HG03442 (cell line): ENCODE results near the gene CHIT1.

Source experiments
- ATAC-seq: cut with Tn5 transposase; IDR thresholded peaks from one replicate; pipeline ENCODE4 v1.9.1; 2021; ENCODE audit warnings: mild to moderate bottlenecking, moderate library complexity; ENCODE audit not compliant: unreplicated experiment

CHIT1 gene

DNA sequence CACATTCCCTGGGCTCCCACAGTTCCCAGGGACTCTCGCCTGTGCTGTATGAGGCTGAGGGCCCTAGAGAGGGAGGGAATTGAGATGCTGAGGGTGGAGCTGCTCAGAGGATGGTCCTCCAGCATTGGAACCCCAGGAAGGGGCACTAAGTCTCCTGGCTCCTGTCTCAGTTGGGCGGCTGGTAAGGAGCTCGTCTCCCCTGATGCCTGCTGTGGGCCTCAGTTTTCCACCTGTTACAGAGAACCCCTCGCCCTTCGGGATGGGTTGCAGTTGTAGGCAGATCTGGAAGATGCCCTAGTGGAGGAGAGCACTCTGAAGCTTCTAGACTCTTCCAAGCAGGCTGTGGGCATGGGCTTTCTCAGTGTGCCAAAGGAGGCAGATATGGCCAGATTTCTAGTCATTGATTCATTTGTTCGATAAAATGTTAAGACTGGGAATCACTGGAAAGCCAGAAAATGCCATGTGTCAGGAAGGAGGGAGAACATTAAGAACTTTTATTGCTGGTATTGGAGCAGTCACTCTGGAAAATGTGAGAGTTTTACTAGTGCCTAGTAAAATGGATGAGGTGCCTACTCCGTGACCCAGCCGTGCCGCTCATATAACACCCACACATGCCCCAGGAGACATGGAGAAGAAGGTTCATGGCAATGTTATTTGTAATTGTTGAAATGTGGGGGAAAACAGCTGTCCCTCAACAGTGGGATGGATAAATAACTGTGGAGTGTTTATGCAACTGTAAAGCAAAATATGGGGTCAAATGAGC is 53.0 kb downstream of the CHIT1 start:
- no peak for ATAC-seq

DNA sequence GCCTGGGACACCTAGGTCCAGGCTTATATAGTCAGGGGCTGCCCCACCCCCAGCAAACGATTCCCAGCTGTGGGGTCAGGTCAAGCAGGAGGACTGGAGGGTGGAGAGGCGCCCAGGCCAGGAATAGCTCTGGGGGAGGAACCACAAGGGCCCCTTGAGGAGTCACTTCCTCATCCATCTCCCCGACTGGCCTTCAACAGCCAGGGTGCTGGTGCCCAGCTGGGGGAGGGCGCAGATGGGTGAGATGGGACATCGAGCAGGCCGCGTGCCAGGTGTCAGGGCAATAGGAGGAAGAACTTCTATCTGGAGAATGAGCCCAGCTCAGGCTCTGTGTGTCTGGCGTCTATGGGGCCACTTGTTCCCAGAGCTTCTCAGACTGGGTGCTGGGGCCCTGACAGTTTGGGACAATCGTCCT is 53.6 kb downstream of the CHIT1 start:
- no peak for ATAC-seq

DNA sequence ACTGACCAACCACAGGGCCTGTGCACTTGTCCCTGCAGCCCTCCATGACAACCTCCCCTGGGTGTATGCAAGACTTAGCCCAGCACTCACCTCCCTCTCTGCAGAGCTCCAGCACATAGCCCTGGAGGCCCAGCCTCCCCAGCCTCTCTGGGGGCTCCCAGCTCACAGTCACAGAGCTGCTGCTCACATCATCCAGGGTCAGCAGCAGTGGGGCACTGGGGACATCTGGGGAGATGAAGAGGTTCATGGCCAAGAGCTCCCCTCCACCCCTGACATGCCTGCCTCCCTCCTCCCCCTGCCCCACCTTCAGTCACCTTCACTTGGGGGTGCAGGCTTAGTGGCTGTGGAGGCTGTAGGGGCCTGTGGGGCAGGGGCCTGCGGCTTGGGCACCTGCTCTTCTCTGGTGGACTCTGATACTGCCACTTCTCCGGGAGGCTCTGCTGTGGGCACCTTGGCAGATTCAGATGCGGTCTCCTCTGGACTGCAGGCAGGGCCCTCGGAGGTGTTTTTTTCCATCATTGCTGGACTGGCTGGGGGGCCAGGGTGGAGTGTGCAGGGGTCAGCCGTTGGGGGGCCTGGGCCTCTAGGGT is 54.1 kb downstream of the CHIT1 start, which contains the start of gene MYBPH:
Gene MYBPH, minus strand, starts transcription at position 590 of the 590 bp plus-strand sequence. Its CDS starts 71 bp downstream, at position 519.
- ATAC-seq: no peak

DNA sequence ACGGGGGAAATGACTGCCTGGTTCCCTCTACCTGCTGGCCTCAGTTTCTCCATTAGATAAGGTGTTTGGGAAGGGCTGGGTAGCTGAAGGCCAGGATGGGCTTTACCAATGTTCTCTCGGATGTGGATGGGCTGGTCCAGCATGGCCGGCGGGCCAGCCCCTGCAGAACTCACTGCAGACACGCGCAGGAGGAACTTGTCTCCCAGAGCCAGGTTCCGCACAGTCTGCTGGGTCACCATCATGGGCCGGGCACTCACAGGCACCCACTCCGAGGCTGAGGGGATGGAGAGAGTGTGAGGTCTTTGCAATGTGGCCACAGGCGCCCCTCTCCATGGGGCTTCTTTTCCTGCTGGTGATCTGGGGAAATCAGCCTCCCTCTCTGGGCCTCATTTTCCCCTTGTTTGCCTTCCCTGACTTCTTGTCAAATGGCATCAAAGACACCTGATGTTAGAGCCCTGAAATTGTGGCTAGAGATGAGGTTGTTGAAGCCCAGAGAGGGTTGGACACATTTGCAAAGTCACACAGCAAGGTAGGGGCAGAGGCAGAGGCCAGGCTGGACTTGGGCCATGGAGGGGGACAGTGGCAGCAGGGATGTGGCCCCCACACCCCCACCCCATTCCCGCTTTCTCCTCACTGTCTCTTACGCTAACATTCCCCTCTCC is 55.0 kb downstream of the CHIT1 start:
- no peak for ATAC-seq

DNA sequence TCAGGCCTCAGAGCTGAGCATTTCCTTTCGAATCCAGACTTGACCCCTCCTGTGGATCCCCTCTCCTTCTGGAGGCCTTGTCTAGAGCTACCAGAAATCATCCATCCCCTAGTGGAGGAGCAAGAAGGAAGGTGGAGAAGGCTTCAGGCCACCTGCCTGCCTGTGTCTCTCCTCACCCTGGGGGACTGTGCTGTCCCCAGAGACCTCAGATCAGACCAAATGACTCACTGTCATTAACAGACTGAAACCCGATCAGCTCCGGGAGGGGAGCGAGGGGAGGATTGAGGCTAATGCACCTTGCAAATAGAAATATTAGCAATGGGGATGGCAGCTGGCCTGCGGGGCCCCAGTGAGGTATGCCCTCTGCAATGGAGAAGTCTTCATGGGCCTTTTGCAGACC is 55.9 kb downstream of the CHIT1 start:
- ATAC-seq: peak; percentile 83

DNA sequence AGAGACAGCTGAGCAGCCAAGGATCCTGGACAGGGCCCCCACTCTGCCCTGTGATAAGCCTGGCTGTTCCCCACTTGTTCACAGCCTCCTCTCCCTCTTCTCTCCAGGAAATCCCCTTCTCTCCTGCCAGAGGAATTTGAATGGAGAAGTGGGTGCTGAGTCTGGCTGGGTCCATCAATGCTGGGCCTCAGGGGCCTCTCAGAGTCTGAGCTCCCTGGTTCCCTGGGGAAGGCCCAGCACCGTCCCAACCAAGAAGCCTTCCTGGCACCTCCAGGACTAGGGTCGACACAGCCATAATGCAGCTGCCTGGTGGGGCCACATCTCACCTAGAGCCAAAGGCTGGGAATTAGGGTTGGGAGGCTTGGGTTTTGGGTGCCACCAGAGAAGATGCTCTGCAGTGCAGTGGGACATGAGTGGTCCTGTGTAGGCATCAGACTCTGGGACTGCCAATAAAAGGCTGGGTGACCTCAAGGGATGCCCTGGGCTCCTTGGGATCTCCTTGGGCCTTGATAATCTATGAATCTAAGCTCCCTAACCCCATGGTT is 56.4 kb downstream of the CHIT1 start:
- no peak for ATAC-seq

DNA sequence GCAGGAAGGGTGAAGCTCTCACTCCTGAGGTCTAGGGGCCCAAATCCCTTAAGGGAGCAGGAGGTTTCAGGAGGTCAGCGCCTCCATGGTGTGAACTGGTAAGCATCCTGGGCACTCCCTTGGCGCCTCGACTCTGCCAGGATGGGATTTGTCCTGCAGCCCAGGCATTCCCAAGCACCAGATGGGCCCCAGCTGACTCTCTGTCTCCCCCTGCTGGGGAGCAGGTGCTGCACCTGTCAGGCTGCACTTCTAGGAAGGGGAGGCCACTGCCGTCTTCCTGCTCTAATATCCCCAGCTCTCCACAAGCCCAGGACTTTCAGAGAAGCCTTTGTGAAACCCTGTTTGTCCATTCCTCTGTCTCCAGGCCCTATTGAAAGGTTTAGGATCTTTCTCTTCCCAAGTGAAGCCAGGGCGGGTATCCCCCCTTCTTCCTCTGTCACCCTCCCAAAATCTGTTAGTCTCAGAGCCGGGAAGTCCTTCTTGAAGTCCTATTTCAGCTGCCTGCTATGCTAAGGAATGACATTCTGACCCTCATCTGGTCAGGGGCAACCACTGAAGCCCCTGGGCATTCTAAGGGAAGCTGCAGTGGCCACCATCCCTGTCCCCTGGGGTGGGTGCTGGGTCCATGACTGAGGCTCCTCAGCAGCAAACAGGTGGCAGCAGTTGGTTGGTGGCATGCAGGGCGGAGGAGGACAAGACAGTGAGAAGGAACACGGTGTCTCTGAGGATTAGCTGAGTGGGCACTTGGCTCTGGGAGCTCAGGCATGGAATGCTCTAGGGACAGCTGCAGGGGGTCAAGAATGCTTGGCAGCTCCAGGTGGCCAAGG is 57.1 kb downstream of the CHIT1 start:
- ATAC-seq: no peak

DNA sequence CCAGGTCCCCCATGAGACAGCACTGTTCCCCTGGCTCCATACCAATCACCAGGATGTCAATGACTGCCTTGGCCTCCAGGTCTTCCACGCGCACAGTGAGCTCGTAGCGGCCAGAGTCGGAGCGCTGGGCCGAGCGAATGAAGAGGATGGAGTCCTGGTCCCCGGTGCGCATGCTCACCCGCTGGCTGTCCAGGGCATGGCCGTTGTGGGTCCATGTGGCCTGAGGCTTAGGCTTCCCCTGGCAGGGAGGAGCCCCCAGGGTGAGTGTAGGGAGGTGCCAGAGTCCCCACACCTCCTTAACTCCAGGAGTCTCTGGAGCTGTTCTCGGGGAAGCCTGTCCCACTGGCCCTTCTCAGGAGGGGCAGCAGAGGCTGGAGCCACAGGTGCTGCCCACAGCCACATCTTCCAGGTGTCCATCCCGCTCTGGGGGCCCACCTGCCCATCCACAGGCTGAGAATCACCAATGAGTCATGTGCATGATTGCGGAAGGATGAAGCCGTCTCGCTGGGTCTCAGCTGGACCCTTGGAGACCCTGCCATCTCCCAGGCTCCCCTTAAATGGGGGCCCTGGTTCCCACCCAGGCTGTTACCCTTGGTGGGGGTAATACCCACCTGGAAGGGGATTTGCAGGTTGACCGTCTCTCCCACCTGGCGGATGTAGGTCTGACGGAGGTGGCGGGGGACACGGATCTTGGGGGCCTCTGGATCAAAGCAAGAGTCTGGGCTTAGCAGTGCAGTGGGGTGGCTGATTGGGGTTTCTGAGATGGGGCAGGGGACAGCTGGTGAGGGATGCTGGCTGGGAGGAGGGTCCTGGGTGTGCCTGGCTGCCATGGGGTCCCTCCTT is 57.9 kb downstream of the CHIT1 start:
- no peak for ATAC-seq

DNA sequence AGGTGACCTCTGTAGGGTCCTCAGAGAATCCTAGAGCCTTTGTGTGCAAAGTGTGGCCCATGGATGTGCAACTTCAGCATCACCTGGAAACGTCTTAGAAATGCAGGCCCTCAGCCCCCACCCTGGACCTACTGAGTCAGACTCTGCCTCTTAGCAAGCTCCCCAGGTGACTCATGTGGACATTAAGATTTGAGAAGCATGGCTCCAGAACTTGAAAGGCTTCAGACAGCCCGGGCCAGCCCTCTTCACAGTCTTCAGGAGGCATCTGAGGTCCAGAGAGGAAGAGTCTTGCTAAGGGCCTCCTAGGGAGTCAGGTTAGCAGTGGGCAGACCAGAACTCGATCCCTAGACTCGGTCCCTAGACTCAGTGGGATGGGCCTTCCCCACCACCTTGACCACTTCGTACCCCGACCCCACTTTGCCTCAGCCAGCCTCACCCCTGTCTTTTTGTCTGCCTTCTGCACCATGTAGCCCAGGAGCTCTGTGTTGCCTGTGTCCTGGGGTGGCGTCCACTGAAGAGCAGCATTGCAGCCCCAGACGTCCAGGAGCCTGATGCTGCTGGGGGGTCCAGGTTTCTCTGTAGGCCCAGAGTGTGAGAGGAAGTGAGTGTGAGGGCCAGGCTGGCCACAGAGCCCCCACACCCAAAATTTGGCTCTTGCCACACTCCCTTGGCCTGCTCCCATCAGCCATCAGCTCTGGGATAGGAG is 58.7 kb downstream of the CHIT1 start:
- ATAC-seq: no peak

DNA sequence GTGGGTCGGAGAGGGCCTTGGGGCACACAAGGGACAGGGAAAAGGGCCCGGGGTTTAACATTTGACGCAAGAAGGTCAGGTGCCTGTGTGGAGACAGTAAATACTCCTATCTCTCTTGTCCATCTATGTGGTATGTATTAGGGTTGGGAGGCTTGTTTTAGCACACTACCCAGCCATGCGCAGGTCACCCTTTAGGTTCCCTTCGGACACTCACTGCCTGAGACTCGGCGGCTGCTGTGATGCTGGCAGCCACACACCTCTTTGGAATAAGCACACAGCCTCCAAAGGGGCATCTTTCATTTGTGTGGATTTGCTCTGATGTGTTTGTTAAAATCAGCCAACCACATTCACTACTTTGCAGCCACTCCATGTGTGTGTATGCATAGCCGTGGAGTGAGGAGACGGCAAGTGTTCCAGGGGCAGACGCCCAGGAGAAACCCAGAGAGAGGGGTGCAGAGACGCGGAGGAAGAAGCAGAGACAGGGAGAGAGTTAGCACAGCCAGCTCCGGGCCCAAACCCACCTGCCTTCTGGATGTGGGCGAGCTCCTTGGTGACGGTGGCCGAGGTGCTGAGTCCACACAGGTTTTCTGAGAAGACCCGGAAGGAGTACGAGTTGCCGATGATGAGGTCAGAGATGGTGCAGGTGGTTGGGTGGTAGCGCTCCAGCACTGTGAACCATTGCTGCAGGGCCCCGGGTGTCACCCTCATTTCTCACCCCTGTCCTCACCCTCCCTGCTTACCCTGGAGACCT is 59.5 kb downstream of the CHIT1 start:
- ATAC-seq: no peak

DNA sequence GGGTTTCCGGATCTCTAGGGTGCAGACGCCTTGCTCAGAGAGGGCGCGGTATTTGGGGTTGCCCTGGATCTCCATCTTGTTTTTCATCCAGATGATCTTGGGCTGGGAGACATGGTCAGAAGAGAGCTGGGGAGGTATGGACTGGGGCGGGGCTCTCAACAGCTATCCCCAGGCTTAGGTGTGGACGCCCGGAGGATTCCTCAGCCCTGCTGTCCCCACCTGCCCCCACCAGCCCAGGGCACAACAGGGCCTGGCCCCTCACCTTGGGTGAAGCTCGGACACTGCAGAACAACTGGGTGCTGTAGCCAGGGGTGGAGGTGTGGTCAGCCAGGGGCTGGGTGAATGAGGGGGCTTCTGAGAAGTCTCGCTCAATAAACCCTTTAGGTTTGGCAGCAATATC is 60.5 kb downstream of the CHIT1 start:
- ATAC-seq: no peak

DNA sequence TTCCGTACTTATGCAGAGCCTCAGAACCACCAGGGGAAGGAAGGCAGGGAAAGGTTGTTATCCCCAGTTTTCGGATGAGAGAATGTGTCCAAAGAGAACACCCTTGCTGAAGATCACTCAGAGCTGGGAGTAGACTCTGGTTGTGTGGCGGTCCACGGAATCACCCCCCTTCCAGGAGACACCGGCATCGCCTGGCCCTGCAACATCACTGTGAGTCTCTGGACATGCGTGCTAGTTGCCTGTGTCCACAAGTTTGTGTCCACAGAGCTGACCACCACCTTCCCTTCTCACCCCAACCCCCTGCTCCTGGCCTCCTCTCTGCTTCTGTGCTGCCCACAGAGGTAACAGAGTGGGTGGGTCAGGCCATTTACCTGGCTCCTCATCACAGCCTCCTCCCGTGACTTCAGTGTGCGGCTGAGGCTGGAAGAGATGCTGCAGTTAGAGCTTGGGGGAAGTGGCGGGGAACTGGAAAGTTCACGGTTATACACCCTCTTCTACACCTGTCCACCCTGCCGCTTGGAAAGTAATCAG is 61.2 kb downstream of the CHIT1 start:
- ATAC-seq: no peak

DNA sequence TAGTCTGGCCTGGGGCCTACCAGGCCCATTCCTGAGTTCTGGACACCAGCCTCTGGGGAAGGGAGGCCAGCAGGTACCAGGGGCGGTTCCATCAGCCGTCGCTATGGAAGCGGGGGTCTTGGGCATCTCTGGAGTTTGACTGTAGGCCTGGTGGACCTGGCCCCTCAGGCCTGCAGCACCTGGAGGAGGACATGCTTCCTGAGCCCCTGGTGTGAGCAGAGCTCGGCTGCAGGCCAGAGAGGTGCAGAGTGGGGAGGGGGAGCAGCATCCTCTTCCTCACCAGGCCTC is 61.6 kb downstream of the CHIT1 start:
- no peak for ATAC-seq

DNA sequence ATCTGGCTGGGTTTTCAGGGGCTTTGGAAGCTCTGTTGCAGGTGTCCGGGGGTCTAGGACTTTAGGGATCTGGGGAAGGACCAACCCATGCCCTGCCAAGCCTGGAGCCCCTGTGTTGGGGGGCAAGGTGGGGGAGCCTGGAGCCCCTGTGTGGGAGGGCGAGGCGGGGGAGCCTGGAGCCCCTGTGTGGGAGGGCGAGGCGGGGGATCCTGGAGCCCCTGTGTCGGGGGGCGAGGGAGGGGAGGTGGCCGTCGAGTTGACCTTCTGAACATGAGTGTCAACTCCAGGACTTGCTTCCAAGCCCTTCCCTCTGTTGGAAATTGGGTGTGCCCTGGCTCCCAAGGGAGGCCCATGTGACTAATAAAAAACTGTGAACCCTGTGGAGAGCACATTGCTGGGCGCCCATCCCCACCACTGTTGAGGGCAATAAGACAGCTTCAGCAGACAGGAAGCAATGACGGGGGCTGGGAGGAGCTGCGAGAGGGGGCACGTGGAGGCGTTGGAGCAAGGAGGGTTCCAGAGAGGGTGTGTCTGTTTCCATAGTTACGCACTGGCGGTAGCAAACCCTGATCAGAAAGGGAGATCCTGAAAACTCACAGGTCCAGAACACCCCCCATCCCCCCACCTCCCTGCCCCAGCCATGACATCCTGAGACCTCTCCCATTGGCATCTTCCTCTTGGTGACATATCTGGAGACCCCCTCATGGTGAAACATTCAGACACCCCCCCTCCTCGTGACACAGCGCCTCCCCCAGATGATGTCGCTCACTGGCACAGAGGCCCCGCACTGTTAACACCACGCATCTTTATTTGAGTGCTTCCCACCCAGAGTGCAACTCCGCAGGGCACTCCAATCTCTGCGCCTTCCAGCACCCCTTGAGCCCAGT is 62.2 kb downstream of the CHIT1 start:
- no peak for ATAC-seq

DNA sequence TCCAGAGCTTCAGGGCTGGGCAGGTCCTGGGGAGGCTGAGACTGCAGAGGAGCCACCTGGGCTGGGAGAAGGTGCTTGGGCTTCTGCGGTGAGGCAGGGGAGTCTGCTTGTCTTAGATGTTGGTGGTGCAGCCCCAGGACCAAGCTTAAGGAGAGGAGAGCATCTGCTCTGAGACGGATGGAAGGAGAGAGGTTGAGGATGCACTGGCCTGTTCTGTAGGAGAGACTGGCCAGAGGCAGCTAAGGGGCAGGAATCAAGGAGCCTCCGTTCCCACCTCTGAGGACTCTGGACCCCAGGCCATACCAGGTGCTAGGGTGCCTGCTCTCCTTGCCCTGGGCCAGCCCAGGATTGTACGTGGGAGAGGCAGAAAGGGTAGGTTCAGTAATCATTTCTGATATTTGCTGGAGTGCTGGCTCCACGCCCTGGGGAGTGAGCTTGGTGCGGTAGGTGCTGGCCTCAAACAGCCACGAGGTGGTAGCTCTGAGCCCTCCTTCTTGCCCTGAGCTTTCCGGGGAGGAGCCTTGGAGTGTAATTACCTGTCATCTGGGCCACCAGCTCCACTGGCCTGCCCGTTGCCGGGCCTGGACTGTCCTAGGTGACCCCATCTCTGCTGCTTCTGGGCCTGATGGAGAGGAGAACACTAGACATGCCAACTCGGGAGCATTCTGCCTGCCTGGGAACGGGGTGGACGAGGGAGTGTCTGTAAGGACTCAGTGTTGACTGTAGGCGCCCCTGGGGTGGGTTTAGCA is 63.1 kb downstream of the CHIT1 start:
- no peak for ATAC-seq
